GM23338 (cell line): ENCODE measurements around the gene CD47. TPM values are rescaled to one million over a fixed set of nuclear protein-coding genes. Genes with fewer than 3 reads are reported as not detected.

ENCODE experiments used
- ATAC-seq: fragments of 200-7000 bp; cut with Tn5 transposase; 3 replicates; pipeline ENCODE4 v1.9.1; 2020
- DNase-seq: peaks from one replicate; pipeline ENCODE4 v3.0.0-alpha.2; 2015; ENCODE audit warnings: low spot score
- H2AFZ ChIP-seq: fragments of 200-600 bp; sonication (generic); 2 replicates; pipeline ENCODE4 v1.8.0; 2016; ENCODE audit warnings: antibody characterized with exemption, mild to moderate bottlenecking, moderate library complexity
- H3F3A ChIP-seq: fragments of 200-600 bp; sonication (generic); replicated peaks from 2 replicates; pipeline ENCODE4 v1.8.0; 2017; ENCODE audit warnings: antibody characterized with exemption, mixed run types, low read depth
- H3K27ac ChIP-seq: fragments of 200-600 bp; sonication (generic); 2 replicates; pipeline ENCODE4 v1.6.1; 2016; ENCODE audit warnings: low read depth
- H3K27me3 ChIP-seq: fragments of 200-600 bp; sonication (generic); 2 replicates; pipeline ENCODE4 v1.8.0; 2016; ENCODE audit warnings: mild to moderate bottlenecking, mixed run types, moderate library complexity; ENCODE audit not compliant: insufficient read depth
- H3K36me3 ChIP-seq: fragments of 200-600 bp; sonication (generic); 2 replicates; pipeline ENCODE4 v1.8.0; 2016; ENCODE audit warnings: mild to moderate bottlenecking; ENCODE audit not compliant: insufficient read depth
- H3K4me1 ChIP-seq: fragments of 200-600 bp; sonication (generic); 2 replicates; pipeline ENCODE4 v1.8.0; 2016; ENCODE audit warnings: mild to moderate bottlenecking, moderate library complexity; ENCODE audit not compliant: insufficient read depth
- H3K4me2 ChIP-seq: fragments of 200-600 bp; sonication (generic); 2 replicates; pipeline ENCODE4 v1.7.1; 2017; ENCODE audit warnings: mixed run types
- H3K4me3 ChIP-seq: fragments of 200-600 bp; sonication (generic); 2 replicates; pipeline ENCODE4 v1.6.1; 2016; ENCODE audit warnings: mixed run types
- H3K79me2 ChIP-seq: fragments of 200-600 bp; sonication (generic); replicated peaks from 2 replicates; pipeline ENCODE4 v1.8.0; 2017; ENCODE audit warnings: mild to moderate bottlenecking; ENCODE audit not compliant: insufficient read depth
- H3K9me2 ChIP-seq: fragments of 200-600 bp; sonication (generic); 2 replicates; pipeline ENCODE4 v1.8.0; 2017; ENCODE audit not compliant: insufficient read depth
- H4K20me1 ChIP-seq: fragments of 200-600 bp; sonication (generic); replicated peaks from 2 replicates; pipeline ENCODE4 v1.8.0; 2017; ENCODE audit warnings: mild to moderate bottlenecking; ENCODE audit not compliant: insufficient read depth
- H3K27ac Mint-ChIP-seq: 2 replicates; pipeline ENCODE4 v1.8.0; 2020; ENCODE audit warnings: inconsistent platforms, mild to moderate bottlenecking, moderate library complexity, mixed read lengths
- H3K27me3 Mint-ChIP-seq: 3 replicates; pipeline ENCODE4 v1.8.0; 2022; ENCODE audit warnings: low read depth, mild to moderate bottlenecking, moderate library complexity, mixed read lengths, inconsistent platforms; ENCODE audit not compliant: insufficient read depth, poor library complexity
- H3K36me3 Mint-ChIP-seq: 3 replicates; pipeline ENCODE4 v1.8.0; 2021; ENCODE audit warnings: low read depth, mild to moderate bottlenecking, inconsistent platforms, moderate library complexity, mixed read lengths
- H3K4me1 Mint-ChIP-seq: 3 replicates; pipeline ENCODE4 v1.8.0; 2020; ENCODE audit warnings: mild to moderate bottlenecking, inconsistent platforms, mixed read lengths
- H3K4me3 Mint-ChIP-seq: 3 replicates; pipeline ENCODE4 v1.8.0; 2021; ENCODE audit warnings: moderate library complexity, mild to moderate bottlenecking, inconsistent platforms, mixed read lengths
- H3K9me3 Mint-ChIP-seq: 3 replicates; pipeline ENCODE4 v1.8.0; 2020; ENCODE audit warnings: moderate library complexity, mild to moderate bottlenecking, inconsistent platforms, mixed read lengths
- CTCF ChIP-seq, 2 experiments: fragments of 200-600 bp in 1 of 2; sonication (generic) in 1 of 2; conservative IDR thresholded peaks; 2 replicates each; pipeline versions ENCODE4 v1.5.1 to v1.6.1; 2016 to 2017; ENCODE audit warnings: antibody characterized with exemption in 2 of 2, low read depth in 2 of 2, mild to moderate bottlenecking in 2 of 2, moderate library complexity in 1 of 2
- EZH2 ChIP-seq: fragments of 200-600 bp; sonication (generic); IDR thresholded peaks from one replicate; pipeline ENCODE4 v1.8.0; 2017; ENCODE audit warnings: antibody characterized with exemption, mild to moderate bottlenecking, low read depth; ENCODE audit not compliant: unreplicated experiment
- EZH2phosphoT487 ChIP-seq: fragments of 200-600 bp; sonication (generic); IDR thresholded peaks from one replicate; pipeline ENCODE4 v1.8.1; 2018; ENCODE audit warnings: antibody characterized with exemption; ENCODE audit not compliant: unreplicated experiment
- NANOG ChIP-seq: IDR thresholded peaks from 2 replicates; pipeline ENCODE4 v1.6.1; 2016; ENCODE audit warnings: antibody characterized with exemption, borderline replicate concordance
- REST ChIP-seq: IDR thresholded peaks from one replicate; pipeline ENCODE4 v1.6.1; 2018; ENCODE audit warnings: antibody characterized with exemption; ENCODE audit not compliant: unreplicated experiment
- STAT1 ChIP-seq: IDR thresholded peaks from one replicate; pipeline ENCODE4 v1.6.1; 2016; ENCODE audit warnings: antibody characterized with exemption; ENCODE audit not compliant: unreplicated experiment
- ZNF114 ChIP-seq: fragments of 250-450 bp; sonication (Bioruptor Pico); IDR thresholded peaks from 2 replicates; pipeline ENCODE4 v1.5.0; 2020; ENCODE audit warnings: mild to moderate bottlenecking, moderate library complexity
- polyA plus RNA-seq: library from polyadenylated mRNA; unstranded; fragments of >200 nt; fragmentation: Nextera tagmentation; extraction: Ambion mirVana; gene quantifications from 2 replicates; pipeline ENCODE4 v1.2.1, GENCODE V29; 2016
- total RNA-seq: library from RNA; depleted of rRNA; stranded (reverse); fragments of >200 nt; shearing (Covaris generic); gene quantifications from 2 replicates; pipeline ENCODE4 v1.2.3, GENCODE V29; 2014
- TF ChIP-seq, protein P1 (sequence below): fragments of 250-450 bp; sonication (Bioruptor Pico); IDR thresholded peaks from 2 replicates; pipeline ENCODE4 v1.5.0; 2020; ENCODE audit warnings: mild to moderate bottlenecking, moderate library complexity

CD47 gene
- total and polyA plus RNA-seq, 2 experiments from 2014 or later = 22.1 to 26.9 TPM

DNA sequence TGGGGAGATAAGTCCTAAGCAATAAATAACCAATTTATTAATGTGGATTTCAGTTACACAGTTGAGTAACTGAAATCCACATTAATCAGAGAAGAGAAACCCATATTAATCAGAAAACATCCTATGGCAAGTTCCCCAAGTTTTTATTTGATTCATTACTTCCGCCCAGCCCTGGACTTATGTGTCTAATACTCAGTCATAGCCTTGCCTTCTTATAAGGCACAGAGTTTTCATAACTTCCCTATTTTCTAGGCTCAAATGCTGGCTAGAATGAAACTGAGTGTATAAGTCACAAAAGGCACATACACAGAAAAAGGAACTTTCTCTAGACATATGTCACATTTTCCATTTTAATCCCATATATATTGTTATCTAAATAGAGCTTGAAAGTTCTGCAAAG is 28.8 kb downstream of the CD47 start:
- no peaks in the 10 kb centered on the region for H3K36me3 ChIP-seq
- H3K36me3 Mint-ChIP-seq = no peaks in the 10 kb centered on the region
- no peaks in the 10 kb centered on the region for H4K20me1 ChIP-seq
- H3K9me3 Mint-ChIP-seq = no peaks in the 10 kb centered on the region
- no peak overlapping the region for H2AFZ ChIP-seq
- H3K27ac ChIP-seq = no peak overlapping the region
- H3K4me2 ChIP-seq = no peak overlapping the region
- no peak overlapping the region for H3K27ac Mint-ChIP-seq
- no peak overlapping the region for H3K4me3 Mint-ChIP-seq
- H3K27me3 ChIP-seq = no peaks in the 10 kb centered on the region
- H3K27me3 Mint-ChIP-seq = no peaks in the 10 kb centered on the region
- H3K79me2 ChIP-seq = no peaks in the 10 kb centered on the region
- DNase-seq = no peak
- no peaks in the 10 kb centered on the region; the same call in 1 of the 2 replicates for H3K4me1 ChIP-seq
- no peaks in the 10 kb centered on the region for H3F3A ChIP-seq
- no peaks in the 10 kb centered on the region for H3K9me2 ChIP-seq
- no peak overlapping the region for H3K4me3 ChIP-seq
- no peak for ATAC-seq
- peaks cover 17% of the 10 kb centered on the region; the same call in 2 of the 3 replicates for H3K4me1 Mint-ChIP-seq
- no peak for TF ChIP-seq REST
- no peak for TF ChIP-seq EZH2phosphoT487
- no peak for TF ChIP-seq EZH2
- TF ChIP-seq NANOG = no peak
- TF ChIP-seq CTCF (conservative IDR thresholded peaks at IDR 0.05; ENCODE audit: low read depth in 2 of 2) = no peak
- no peak for TF ChIP-seq STAT1

GRCh38 chr3:108060331-108060730 is 30.5 kb downstream of the CD47 start:
- DNase-seq (no peak), ATAC-seq (no peak; the same call in 2 of the 3 replicates)
- Histone ChIP-seq H3K79me2 (no peaks in the 10 kb centered on the region), H3K4me3 (no peak overlapping the region), H4K20me1 (no peaks in the 10 kb centered on the region), H3K36me3 (no peaks in the 10 kb centered on the region), H2AFZ (no peak overlapping the region), H3F3A (no peaks in the 10 kb centered on the region), H3K27me3 (no peaks in the 10 kb centered on the region), H3K9me2 (no peaks in the 10 kb centered on the region), H3K4me2 (no peak overlapping the region), H3K27ac (no peak overlapping the region), H3K4me1 (no peaks in the 10 kb centered on the region; the same call in 1 of the 2 replicates)
- no peaks in the 10 kb centered on the region for H3K27me3 Mint-ChIP-seq
- H3K27ac Mint-ChIP-seq = no peak overlapping the region
- H3K4me1 Mint-ChIP-seq = peaks cover 17% of the 10 kb centered on the region; the same call in 2 of the 3 replicates
- no peaks in the 10 kb centered on the region for H3K36me3 Mint-ChIP-seq
- no peak overlapping the region for H3K4me3 Mint-ChIP-seq
- H3K9me3 Mint-ChIP-seq = no peaks in the 10 kb centered on the region
- TF ChIP-seq NANOG (no peak), CTCF (conservative IDR thresholded peaks at IDR 0.05; ENCODE audit: low read depth in 2 of 2) (no peak), EZH2 (no peak), ZNF114 (CRISPR knock-in tag) (no peak)
- TF ChIP-seq, protein P1, sequence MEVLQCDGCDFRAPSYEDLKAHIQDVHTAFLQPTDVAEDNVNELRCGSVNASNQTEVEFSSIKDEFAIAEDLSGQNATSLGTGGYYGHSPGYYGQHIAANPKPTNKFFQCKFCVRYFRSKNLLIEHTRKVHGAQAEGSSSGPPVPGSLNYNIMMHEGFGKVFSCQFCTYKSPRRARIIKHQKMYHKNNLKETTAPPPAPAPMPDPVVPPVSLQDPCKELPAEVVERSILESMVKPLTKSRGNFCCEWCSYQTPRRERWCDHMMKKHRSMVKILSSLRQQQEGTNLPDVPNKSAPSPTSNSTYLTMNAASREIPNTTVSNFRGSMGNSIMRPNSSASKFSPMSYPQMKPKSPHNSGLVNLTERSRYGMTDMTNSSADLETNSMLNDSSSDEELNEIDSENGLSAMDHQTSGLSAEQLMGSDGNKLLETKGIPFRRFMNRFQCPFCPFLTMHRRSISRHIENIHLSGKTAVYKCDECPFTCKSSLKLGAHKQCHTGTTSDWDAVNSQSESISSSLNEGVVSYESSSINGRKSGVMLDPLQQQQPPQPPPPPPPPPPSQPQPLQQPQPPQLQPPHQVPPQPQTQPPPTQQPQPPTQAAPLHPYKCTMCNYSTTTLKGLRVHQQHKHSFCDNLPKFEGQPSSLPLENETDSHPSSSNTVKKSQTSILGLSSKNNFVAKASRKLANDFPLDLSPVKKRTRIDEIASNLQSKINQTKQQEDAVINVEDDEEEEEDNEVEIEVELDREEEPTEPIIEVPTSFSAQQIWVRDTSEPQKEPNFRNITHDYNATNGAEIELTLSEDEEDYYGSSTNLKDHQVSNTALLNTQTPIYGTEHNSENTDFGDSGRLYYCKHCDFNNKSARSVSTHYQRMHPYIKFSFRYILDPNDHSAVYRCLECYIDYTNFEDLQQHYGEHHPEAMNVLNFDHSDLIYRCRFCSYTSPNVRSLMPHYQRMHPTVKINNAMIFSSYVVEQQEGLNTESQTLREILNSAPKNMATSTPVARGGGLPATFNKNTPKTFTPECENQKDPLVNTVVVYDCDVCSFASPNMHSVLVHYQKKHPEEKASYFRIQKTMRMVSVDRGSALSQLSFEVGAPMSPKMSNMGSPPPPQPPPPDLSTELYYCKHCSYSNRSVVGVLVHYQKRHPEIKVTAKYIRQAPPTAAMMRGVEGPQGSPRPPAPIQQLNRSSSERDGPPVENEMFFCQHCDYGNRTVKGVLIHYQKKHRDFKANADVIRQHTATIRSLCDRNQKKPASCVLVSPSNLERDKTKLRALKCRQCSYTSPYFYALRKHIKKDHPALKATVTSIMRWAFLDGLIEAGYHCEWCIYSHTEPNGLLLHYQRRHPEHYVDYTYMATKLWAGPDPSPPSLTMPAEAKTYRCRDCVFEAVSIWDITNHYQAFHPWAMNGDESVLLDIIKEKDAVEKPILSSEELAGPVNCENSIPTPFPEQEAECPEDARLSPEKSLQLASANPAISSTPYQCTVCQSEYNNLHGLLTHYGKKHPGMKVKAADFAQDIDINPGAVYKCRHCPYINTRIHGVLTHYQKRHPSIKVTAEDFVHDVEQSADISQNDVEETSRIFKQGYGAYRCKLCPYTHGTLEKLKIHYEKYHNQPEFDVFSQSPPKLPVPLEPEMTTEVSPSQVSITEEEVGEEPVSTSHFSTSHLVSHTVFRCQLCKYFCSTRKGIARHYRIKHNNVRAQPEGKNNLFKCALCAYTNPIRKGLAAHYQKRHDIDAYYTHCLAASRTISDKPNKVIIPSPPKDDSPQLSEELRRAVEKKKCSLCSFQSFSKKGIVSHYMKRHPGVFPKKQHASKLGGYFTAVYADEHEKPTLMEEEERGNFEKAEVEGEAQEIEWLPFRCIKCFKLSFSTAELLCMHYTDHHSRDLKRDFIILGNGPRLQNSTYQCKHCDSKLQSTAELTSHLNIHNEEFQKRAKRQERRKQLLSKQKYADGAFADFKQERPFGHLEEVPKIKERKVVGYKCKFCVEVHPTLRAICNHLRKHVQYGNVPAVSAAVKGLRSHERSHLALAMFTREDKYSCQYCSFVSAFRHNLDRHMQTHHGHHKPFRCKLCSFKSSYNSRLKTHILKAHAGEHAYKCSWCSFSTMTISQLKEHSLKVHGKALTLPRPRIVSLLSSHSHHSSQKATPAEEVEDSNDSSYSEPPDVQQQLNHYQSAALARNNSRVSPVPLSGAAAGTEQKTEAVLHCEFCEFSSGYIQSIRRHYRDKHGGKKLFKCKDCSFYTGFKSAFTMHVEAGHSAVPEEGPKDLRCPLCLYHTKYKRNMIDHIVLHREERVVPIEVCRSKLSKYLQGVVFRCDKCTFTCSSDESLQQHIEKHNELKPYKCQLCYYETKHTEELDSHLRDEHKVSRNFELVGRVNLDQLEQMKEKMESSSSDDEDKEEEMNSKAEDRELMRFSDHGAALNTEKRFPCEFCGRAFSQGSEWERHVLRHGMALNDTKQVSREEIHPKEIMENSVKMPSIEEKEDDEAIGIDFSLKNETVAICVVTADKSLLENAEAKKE (CRISPR knock-in tag) = no peak
